ENCODE data around the gene PAIP2. TPM values are rescaled to one million over a fixed set of nuclear protein-coding genes. Genes with fewer than 3 reads are reported as not detected.
A peak's percentile ranks its signal among the peaks of the same experiment; 100 is the strongest.
"Not testable (repeated sequence)": the region's sequence is repeated elsewhere in the genome, so short reads cannot be mapped to it uniquely, and the experiment has no call there.

PAIP2 gene
- polyA plus RNA-seq, 10 donors: 111 to 133 (median 119) TPM

- DNase-seq: no peak
These were observed 34.7 kb downstream of the PAIP2 start for GRCh38 chr5:139376364-139376763.

GRCh38 chr5:139377226-139377625, 35.6 kb downstream of the PAIP2 start:
- no peak for DNase-seq

GRCh38 chr5:139378101-139378825, 36.6 kb downstream of the PAIP2 start:
- DNase-seq: no peak

- no peak for DNase-seq
These were observed 37.3 kb downstream of the PAIP2 start for GRCh38 chr5:139378941-139379361.

GRCh38 chr5:139379626-139380449, 38.2 kb downstream of the PAIP2 start:
- DNase-seq: no peak

- no peak for DNase-seq
These were observed 40.4 kb downstream of the PAIP2 start for GRCh38 chr5:139381837-139382761.

- no peak for DNase-seq
These were observed 41.2 kb downstream of the PAIP2 start for GRCh38 chr5:139382807-139383206.

- DNase-seq: no peak
These were observed 41.8 kb downstream of the PAIP2 start, which contains the start of gene SLC23A1 for GRCh38 chr5:139383275-139383992. Gene SLC23A1 (minus strand): TSS chr5:139383297. CDS start chr5:139383253, 44 bp downstream.

- no peak for DNase-seq
These were observed 42.4 kb downstream of the PAIP2 start for GRCh38 chr5:139383993-139384590.

GRCh38 chr5:139384591-139385051, 43.0 kb downstream of the PAIP2 start:
- no peak for DNase-seq

- DNase-seq: no peak
These were observed 43.7 kb downstream of the PAIP2 start for GRCh38 chr5:139385061-139386049.

GRCh38 chr5:139386050-139386438, 44.4 kb downstream of the PAIP2 start:
- DNase-seq: no peak

GRCh38 chr5:139386956-139387355, 45.3 kb downstream of the PAIP2 start:
- not testable (repeated sequence) for DNase-seq

- no peak for DNase-seq
These were observed 46.0 kb downstream of the PAIP2 start for GRCh38 chr5:139387611-139388197.

GRCh38 chr5:139388198-139388821, 46.7 kb downstream of the PAIP2 start:
- DNase-seq: peak in 1 of 3 donors; percentile 46

GRCh38 chr5:139389701-139390638, 48.3 kb downstream of the PAIP2 start, which contains the start of gene MZB1:
Gene MZB1 (minus strand): TSS chr5:139389913. CDS start chr5:139389856, 57 bp downstream.
- no peak for DNase-seq

Data from muscle of back (tissue), 11 donors.